NB4 (cell line): ENCODE measurements around the gene UNK.

Experiments used
- DNase-seq: peaks from one replicate; pipeline ENCODE4 v3.0.0; 2010; ENCODE audit warnings: low read depth
- H3K4me3 ChIP-seq: one replicate; pipeline ENCODE4 v1.5.1; 2011; ENCODE audit warnings: mild to moderate bottlenecking, low read depth, low read length, moderate library complexity
- MAX ChIP-seq: IDR thresholded peaks from 2 replicates; pipeline ENCODE4 v1.6.1; 2011; ENCODE audit warnings: low read depth, low read length
- MYC ChIP-seq: IDR thresholded peaks from 2 replicates; pipeline ENCODE4 v1.6.1; 2011; ENCODE audit warnings: low read depth, low read length
- POLR2A ChIP-seq: IDR thresholded peaks from 2 replicates; pipeline ENCODE4 v1.6.1; 2011; ENCODE audit warnings: mild to moderate bottlenecking; ENCODE audit not compliant: insufficient read length; ENCODE audit errors: extremely low read depth
- TF ChIP-seq, protein P1 (sequence below): IDR thresholded peaks from one replicate; pipeline ENCODE4 v1.5.1; 2012; ENCODE audit warnings: low read depth, low read length

UNK gene

DNA sequence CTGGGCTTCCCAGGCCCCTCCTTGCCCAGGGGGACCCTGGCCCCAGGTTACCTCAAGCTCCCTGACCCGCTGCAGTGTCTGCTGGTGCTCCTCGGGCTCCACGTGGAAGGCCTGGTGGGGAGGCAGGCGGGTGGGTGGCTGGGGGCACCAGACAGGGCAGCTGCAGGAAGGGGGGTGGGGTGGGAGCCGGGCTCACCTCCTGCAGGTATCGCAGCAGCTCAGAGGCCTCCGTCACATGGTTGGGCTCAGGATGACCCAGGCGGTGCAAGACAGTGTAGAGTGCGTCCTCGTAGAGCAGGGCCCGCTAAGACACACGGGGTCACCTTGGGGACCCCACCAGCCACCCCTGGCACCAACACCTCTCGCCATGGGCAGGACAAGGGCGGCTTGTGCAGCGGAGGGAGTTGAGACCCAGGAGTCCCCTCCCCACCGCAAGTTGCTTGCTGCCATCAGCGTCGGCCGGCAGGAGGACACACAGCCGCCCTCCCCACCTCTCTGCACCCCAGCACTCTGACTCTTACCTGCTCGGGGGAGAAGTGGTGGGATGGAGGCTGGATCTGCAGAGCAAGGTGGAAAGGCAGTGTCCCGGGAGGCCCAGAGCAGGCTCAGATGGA is 58.5 kb downstream of the UNK start:
- no peak for TF ChIP-seq POLR2A
- no peak for TF ChIP-seq MYC
- TF ChIP-seq MAX, result no peak
- TF ChIP-seq, protein P1, sequence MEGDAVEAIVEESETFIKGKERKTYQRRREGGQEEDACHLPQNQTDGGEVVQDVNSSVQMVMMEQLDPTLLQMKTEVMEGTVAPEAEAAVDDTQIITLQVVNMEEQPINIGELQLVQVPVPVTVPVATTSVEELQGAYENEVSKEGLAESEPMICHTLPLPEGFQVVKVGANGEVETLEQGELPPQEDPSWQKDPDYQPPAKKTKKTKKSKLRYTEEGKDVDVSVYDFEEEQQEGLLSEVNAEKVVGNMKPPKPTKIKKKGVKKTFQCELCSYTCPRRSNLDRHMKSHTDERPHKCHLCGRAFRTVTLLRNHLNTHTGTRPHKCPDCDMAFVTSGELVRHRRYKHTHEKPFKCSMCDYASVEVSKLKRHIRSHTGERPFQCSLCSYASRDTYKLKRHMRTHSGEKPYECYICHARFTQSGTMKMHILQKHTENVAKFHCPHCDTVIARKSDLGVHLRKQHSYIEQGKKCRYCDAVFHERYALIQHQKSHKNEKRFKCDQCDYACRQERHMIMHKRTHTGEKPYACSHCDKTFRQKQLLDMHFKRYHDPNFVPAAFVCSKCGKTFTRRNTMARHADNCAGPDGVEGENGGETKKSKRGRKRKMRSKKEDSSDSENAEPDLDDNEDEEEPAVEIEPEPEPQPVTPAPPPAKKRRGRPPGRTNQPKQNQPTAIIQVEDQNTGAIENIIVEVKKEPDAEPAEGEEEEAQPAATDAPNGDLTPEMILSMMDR, result no peak
- DNase-seq, result no peak
- H3K4me3 ChIP-seq, result peak overlapping the region; percentile 75

DNA sequence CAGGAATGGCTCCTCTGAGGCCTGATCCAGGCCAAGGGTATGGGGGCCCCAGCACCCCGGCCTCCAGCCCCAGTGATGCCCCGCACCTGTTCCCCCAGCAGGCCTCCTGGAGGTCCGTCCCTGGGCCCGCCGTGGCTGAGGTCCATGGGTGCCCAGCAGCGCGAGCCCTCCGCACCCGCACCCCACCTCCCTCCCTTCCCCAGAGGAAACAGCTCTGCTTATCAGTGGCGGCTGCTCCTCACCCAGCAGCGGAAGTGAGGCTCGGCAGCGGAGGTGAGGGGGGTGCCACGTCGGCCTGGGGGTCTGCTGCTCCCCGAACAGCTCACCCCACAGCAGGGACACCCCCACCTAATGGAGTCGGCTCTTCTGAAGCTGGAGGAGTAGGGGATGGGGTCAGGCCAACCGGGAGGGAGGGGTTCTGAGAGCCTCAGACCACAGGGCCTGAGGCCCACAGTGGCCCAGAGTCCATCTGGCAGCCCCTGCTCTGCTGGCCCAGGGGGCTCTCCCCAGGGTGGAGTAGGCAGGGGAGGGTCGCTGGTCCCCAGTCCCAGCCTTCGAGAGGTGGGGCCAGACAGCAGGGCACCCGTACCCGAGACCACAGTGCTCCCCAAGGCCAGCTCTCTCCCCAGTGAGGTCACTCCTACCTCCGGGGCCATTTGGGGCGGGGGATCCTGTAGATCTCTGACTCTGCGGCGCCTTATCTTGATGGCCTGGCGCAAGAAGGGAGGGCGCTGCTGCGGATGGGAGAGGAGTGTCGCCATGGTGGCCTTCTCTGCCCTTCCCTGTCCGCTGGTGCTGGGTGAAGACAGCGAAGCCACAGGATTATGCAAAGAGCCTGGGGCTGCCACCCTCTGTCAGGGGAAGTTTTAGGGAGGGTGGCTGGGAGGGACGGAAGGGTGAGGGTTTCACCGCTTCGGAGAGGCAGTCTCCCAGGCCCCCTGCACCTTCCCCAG is 59.2 kb downstream of the UNK start, which contains the start of gene UNC13D:
UNC13D (minus strand) TSS at position 828 of the 953 bp plus-strand sequence; CDS start at position 761, 67 bp downstream.
- TF ChIP-seq MAX (0 out of 2 replicates have a peak, but pooled peaks have one; percentile 7), MYC (0 out of 2 replicates have a peak, but pooled peaks have one; percentile 2), POLR2A (peak; percentile 39)
- TF ChIP-seq, protein P1, result no peak
- H3K4me3 ChIP-seq, result peak within 1 kb of the TSS; percentile 75
- DNase-seq, result peak; percentile 93

DNA sequence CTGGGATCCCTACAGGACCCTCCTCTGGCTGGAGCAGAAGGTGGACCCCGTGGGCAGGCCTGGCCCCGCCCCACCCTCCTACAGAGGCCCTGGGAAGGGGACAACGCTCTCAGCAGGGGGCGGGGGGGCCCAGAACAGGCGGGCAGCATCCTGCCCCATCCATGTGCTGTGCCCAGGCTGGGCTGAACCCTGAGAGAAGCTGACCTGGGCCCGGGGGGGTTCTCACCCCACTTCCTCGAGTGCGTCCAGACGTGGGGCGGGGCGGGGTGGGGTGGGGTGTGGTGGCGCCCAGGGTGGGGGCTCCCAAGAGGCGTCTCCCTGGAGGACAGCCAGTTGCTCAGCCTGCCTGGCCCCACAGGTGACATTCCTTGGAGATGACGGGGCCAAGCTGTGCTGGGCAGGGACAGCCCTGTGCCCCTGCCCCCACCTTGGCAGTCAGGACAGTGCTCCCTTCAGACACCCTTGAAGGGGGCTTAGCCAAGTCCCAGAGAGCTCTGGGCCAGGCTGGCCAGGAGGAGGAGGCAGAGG is 60.0 kb downstream of the UNK start:
- H3K4me3 ChIP-seq, result peak overlapping the region; percentile 75
- TF ChIP-seq MAX (no peak), MYC (no peak), POLR2A (no peak)
- TF ChIP-seq, protein P1, result no peak
- DNase-seq, result no peak

DNA sequence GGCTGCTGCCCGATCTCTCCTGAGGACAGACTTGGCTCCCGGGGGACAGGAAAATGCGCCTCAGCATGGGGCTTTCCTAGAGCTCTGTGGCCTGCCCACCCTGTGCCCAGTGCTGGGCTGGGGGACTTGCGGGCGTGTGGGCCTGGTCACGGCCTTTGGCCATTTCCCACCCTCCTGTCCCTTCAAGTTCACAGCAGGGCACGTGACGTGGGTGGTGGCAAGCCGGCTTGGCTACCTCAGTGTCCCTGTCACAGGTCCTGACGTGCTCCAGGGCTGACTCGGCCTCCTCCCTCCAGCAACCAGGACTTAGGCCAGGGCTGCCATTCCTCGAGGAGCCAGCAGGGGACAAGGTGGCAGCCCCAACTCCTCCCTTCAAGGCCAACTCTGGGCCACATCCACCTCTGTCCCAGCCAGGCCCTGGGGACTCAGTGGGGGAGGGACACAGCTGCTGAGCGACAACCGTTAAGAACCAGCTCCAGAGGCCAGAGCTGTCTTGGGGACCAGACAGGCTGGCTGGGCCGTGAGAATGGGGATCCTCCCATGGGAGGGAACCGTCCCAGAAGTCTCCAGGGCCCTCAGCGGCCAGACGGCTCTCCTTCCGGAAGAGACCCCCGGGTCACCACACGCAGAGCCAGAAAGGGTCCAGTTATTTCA is 60.6 kb downstream of the UNK start:
- peak; percentile 98 for DNase-seq
- TF ChIP-seq, protein P1, result peak; percentile 80
- TF ChIP-seq POLR2A (peak; percentile 41), MAX (peak; percentile 75), MYC (peak; percentile 85)
- peak overlapping the region; percentile 75 for H3K4me3 ChIP-seq
